ENCODE measurements around the gene CREB1. TPM values are rescaled to one million over a fixed set of nuclear protein-coding genes. Genes with fewer than 3 reads are reported as not detected.
"Not testable (repeated sequence)": the region's sequence is repeated elsewhere in the genome, so short reads cannot be mapped to it uniquely, and the experiment has no call there.

The CREB1 gene
- total RNA-seq, 1 donor from 2014 or later: 164 TPM

DNA sequence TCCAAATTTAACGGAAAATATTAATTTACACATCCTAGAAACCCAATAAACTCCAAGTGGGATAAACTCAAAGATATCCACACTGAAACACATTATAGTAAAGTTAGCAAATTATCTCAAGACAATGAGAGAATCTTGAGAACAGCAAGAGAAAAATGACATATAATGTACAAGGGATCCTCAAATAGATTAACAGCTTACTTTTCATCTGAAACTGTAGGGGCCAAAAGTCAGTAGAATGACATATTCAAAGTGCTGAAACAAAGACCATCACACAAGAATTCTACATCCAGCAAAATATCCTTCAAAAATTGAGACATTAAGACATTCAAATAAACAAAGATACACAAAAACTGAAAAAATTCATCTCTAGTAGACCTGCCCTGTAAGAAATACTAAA lies 114.1 kb downstream of the CREB1 start:
- Mint-ChIP-seq H3K27me3 (ENCODE audit: insufficient read depth, low read depth) (peaks cover 2% of the 10 kb centered on the region), H3K4me3 (no peak overlapping the region), H3K4me1 (peaks cover 2% of the 10 kb centered on the region), H3K36me3 (no peaks in the 10 kb centered on the region), H3K27ac (no peak overlapping the region), H3K9me3 (peaks cover 8% of the 10 kb centered on the region)
- Histone ChIP-seq H3F3A (ENCODE audit: low read depth) (no peaks in the 10 kb centered on the region), H3K9me3 (ENCODE audit: low read depth) (peaks cover 4% of the 10 kb centered on the region), H2AFZ (replicated peaks) (no peak overlapping the region), H3K4me3 (no peak overlapping the region), H3K4me2 (no peak overlapping the region), H4K20me1 (ENCODE audit: low read depth) (no peaks in the 10 kb centered on the region), H3K27ac (no peak overlapping the region), H3K9ac (no peak overlapping the region), H3K27me3 (no peaks in the 10 kb centered on the region), H3K4me1 (no peaks in the 10 kb centered on the region), H3K79me2 (ENCODE audit: low read depth) (no peaks in the 10 kb centered on the region), H3K36me3 (no peaks in the 10 kb centered on the region)
- DNase-seq (ENCODE audit: low spot score): no peak
- TF ChIP-seq EZH2phosphoT487 (IDR thresholded peaks at IDR 0.05): no peak
- no peak for TF ChIP-seq CTCF (IDR thresholded peaks at IDR 0.05)
- TF ChIP-seq EZH2 (IDR thresholded peaks at IDR 0.05): no peak

- H3K4me2 ChIP-seq; H3F3A ChIP-seq (ENCODE audit: low read depth); H3K36me3 Mint-ChIP-seq; H3K79me2 ChIP-seq (ENCODE audit: low read depth); H3K9ac ChIP-seq; H4K20me1 ChIP-seq (ENCODE audit: low read depth); H3K27ac Mint-ChIP-seq; H3K4me3 Mint-ChIP-seq; H3K36me3 ChIP-seq; H3K4me1 Mint-ChIP-seq; H3K27me3 ChIP-seq; DNase-seq (ENCODE audit: low spot score); H3K4me3 ChIP-seq; H3K27me3 Mint-ChIP-seq (ENCODE audit: insufficient read depth, low read depth); H3K27ac ChIP-seq; H3K9me3 ChIP-seq (ENCODE audit: low read depth); H3K4me1 ChIP-seq; H3K9me3 Mint-ChIP-seq: not testable (repeated sequence)
- H2AFZ ChIP-seq (replicated peaks): peak overlapping the region; percentile 39
Observed at GRCh38 chr2:207646582-207646981, 116.8 kb downstream of the CREB1 start.

Other genes starting within 250 kb of the CREB1 start
- gene METTL21A, start 95.4 kb downstream of the CREB1 start, total RNA-seq (ENCODE audit: low replicate concordance): 43.3 and 65.2 TPM in 2 replicates
- gene CCNYL1, start 181.7 kb downstream of the CREB1 start, total RNA-seq (ENCODE audit: low replicate concordance): 15.0 and 22.0 TPM in 2 replicates
- gene FZD5, start 239.9 kb downstream of the CREB1 start, total RNA-seq (ENCODE audit: low replicate concordance): 178 and 240 TPM in 2 replicates

Data from neural progenitor cell (in vitro differentiated cells).